Measurements from ENCODE around the gene DIRAS1.

Gene DIRAS1, protein sequence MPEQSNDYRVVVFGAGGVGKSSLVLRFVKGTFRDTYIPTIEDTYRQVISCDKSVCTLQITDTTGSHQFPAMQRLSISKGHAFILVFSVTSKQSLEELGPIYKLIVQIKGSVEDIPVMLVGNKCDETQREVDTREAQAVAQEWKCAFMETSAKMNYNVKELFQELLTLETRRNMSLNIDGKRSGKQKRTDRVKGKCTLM

DNA sequence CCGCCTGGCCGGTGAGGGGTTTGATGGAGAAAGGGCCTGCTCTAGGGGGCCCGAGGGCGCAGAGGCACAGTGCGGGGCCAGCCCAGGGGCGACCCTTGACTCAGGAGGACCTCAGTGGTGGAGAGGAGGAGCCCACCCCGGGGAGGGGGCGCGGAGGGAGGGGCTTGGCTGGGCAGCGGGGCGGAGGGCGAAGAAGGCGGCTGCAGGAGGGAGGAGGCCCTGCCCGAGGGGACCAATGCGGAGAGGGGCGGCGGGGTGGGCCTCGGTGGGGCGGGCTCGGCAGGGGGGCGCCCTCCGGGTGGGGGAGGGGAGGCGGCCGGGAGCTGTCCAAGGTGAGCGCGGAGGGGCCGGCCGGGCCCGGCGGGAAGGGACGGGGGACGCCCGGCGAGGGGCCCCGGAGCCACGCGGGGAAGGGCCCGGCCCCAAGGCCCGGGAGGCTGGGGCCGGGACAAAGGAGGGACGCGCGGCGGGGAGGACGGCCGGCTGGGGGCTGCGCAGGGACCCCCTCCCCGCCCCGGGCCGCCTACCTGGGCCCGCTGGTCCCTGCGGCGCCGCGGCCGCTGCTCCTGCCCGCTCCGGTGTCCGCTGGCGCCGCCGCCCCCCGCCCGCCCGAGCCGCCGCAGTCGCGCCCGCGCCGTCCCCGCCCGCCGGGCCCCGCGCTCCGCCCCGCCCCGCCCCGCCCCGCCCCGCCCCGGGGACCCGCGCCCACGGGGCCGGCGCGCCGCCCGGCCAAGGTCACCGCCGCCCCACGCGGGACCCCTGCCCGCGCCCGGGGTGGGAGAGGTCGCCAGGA is at the start of gene DIRAS1:
DIRAS1 (minus strand) TSS at position 596 of the 793 bp plus-strand sequence. CDS start 3,566 bp downstream, outside the sequence.
- DNase-seq (ENCODE audit: low read depth in 2 of 2), result no peak

DNA sequence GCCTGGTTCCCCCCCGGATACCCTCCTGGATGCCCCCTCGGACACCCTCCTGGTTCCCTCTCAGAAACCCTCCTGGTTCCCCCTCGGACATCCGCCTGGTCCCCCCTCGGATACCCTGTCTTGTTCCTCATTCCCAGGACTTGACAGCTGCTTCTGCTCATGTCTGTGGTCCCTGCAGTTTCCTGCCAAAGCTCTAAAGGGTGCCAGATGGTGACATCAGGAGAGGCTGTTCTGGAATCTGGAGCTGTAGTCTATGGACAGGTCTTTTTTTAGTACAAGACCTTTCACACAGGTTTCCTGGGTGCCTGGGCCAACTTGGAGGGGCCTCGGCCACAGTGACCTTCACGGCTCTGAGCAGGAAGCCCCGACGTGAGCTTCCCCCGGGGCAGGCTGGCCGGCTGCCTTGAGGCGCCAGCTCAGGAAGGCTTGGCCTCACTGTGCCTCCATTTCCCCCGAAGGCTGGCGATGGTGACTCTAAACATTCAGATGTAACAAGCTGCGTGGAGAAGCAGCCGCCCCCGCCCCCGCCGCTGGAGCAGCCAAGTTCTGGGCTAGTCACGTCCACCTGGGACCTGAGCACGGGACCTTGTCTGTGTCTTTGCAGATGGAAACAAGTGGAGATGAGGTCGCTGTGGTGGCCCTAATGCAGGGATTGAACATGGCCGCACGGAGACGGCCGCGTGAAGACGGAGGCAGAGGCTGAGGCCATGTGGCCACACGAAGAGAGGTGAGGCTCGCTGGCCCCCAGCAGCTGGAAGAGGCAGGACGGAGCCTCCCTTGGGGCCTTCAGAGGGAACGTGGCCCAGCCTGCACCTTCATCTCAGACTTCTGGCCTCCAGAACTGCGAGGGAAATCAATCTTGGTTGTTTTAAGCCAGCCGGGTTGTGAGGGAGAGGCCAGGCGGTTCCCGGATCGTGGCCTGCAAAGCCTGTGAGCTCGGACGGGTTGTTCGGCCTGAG is 49.2 kb upstream of the DIRAS1 start:
- DNase-seq (ENCODE audit: low read depth in 2 of 2), result no peak

DNA sequence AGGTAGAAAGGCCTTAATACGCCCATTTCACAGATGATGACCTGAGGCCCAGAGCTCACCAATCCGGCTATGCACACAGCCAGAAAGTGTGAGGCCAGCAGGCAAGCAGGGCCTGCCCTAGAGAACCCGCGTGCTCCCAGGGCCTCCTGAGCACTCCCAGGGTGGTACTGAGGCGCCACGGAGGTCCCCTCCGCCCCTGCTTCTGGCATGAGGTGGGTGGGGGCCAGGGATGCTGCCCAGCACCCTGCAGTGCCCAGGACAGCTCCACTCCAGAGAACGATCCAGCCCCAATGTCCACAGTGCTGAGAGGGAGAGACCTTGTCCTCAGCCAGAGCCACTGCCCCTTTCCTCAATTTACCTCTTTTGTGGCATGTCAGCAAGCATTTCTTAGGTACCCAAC is 48.0 kb upstream of the DIRAS1 start:
- DNase-seq (ENCODE audit: low read depth in 2 of 2), result no peak

- no peak for DNase-seq (ENCODE audit: low read depth in 2 of 2)
Measured at GRCh38 chr19:2768365-2769132, 47.4 kb upstream of the DIRAS1 start.

DNA sequence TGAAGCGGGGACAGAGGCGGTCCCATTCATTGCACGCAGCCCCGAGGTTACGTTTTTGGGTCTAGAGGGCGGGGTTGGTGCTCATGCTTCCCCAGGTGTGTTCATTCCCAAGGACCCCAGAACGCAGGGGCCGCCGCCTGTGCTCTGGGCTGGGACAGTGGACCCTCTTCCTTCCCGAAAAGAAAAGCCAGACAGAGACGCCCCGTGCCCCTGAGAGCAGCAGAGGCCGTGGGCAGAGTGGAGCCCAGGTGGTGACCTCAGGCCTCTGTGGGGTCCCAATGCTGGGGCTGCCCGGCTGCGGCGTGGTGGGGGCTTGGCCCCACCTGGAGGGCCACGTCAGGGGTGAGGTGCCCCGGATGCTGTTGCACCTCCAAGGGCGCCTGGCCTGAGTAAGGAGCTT is 46.5 kb upstream of the DIRAS1 start:
- no peak for DNase-seq (ENCODE audit: low read depth in 2 of 2)

DNA sequence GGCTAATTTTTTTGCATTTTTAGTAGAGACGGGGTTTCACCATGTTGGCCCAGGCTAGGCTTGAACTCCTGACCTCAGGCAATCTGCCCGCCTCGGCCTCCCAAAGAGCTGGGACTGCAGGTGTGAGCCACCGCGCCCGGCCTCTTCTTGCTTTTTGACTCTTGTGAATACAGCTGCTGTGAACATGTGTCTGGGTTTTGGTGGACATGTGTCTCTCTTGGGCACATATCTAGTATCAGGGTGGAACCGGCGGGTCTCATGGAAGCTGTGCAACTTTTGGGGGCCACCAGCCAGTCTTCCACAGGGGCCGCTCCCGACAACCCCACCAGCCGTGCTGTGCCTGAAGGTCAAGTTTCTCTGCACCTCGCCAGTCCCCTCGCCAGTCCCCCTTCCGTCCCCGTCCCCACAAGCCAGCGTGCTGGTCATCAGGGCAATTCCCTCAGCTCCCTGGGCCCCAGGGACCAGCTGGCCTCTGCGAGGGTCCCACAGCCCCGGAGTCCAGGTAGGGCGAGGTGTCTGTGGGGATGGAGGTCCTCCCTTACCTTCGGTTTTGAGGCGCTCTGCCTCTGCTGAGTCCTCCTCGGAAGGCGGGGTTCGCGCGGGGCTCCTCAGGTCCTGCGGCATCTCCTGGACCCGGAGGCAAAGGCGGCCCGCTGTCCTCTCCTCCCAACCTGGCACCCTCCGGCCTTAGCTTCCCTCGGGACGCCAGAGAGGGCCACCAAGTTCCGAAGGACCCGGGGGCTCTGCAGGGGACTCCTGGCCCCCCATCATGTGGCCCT is 45.6 kb upstream of the DIRAS1 start:
- DNase-seq (ENCODE audit: low read depth in 2 of 2), result no peak

DNA sequence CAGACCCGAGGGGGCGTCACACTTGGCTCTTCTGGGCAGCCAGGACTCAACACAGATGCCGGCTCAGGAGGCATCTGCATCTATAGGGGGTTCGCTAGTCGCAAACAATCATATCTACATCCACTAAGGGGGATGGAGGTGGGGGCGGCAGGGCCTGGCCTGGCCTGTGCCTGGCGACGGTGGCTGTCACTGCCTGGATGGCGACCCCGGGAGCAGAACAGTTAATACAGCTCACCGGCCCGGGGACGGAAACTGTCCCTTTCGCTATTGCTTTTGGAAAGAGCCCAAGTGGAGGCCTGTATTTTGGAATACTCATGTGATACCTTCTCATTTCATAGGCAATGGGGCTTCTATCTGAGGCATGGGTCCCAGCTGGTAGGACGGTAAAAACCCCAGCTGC is 44.2 kb upstream of the DIRAS1 start:
- DNase-seq (ENCODE audit: low read depth in 2 of 2), result no peak

DNA sequence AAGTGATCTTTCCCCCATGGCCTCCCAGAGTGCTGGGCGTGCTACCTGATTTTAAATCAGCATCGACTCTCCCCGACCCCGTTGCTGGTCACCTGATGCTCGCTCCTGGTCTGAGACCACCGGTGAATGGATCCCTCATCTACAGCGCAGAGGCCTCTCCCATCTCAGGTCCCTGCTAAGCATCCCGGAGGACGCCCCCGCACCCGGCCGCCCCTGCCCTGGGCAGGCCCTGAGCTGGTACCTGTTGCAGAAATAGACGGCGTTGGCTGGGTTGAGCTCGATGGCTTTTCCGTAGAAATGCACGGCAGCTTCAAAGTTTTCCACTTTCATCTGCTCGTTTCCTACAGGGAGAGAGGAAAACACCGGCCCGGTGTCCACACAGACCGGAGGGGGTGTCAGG is 43.8 kb upstream of the DIRAS1 start:
- DNase-seq (ENCODE audit: low read depth in 2 of 2), result no peak

DNA sequence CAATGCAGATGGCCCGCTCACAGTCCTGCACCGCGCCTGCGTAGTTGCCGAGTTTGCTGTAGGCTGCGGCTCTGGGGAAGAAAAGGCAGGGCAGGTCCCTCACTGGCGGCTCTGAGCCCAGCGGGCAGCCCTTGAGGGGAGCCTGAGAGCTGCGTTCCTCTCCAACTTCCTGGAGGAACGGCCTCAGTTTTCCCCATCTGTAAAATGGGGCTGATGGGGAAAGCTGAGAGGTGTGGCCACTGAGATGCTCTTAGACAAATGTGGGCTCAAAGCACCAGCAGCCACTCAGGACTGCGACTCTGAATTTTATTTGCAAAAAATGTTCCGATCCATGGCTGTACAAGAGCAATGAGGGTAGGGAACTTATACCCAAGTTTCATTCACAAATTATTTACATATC is 42.5 kb upstream of the DIRAS1 start:
- no peak for DNase-seq (ENCODE audit: low read depth in 2 of 2)

- DNase-seq (ENCODE audit: low read depth in 2 of 2), result no peak
Measured at GRCh38 chr19:2762783-2763496, 41.8 kb upstream of the DIRAS1 start.

- DNase-seq (ENCODE audit: low read depth in 2 of 2), result no peak
Measured at GRCh38 chr19:2761876-2762782, 41.0 kb upstream of the DIRAS1 start.

DNA sequence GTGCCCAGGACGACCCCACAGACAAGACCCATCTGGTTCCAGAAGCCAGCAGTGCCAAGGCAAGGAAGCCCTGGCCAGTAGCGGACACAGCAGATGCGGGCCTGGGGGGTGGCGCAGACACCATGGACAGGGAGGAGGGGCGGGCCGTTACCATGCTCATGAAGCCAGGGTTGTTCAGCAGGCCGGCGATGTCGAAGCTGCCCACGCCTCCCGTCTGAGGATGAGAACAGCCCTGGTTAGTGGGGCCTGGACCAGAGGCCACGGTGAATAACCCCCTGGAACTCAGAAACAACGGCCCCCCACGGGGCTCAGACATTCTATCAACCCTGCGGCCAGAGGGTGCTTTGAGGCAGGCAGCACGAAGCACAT is 40.1 kb upstream of the DIRAS1 start:
- DNase-seq (ENCODE audit: low read depth in 2 of 2), result no peak

DNA sequence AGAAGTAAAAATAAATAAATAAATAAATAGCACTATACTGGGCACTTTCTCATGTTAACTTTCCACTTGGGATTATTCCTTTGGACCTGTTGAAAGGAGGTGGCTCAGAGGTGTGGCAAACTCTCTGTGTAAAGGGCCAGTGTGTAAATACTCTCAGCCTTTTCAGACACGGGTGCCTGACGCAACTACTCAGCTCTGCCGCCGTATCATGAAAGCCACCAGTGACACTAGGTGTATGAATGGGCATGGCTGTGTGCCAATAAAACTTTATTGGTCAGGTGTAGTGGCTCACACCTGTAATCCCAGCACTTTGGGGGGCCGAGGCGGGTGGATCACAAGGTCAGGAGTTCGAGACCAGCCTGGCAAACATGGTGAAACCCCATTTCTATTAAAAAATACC is 38.8 kb upstream of the DIRAS1 start:
- DNase-seq (ENCODE audit: low read depth in 2 of 2), result no peak

DNA sequence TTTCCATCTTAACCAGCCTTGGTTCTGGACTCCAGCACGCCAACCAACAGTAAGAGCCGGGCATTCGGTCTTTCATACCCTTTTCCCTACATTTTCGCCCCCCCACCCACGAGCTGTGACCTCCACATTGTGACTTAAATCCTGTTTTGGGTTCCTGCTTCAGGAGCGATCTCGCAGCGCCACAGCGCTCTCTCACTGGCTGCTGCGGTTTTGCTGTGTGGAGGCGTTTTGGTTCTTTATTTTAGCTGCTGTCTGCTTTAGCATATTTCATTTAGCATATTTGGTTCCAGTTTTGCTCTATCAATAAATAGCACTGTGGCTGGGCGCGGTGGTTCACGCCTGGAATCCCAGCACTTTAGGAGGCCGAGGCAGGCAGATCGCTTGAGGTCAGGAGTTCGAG is 38.2 kb upstream of the DIRAS1 start:
- no peak for DNase-seq (ENCODE audit: low read depth in 2 of 2)

GRCh38 chr19:2758601-2759313 is 37.6 kb upstream of the DIRAS1 start:
- DNase-seq (ENCODE audit: low read depth in 2 of 2), result no peak

GRCh38 chr19:2756921-2757881 is 36.0 kb upstream of the DIRAS1 start:
- no peak for DNase-seq (ENCODE audit: low read depth in 2 of 2)

- no peak for DNase-seq (ENCODE audit: low read depth in 2 of 2)
Measured at GRCh38 chr19:2756477-2756876, 35.3 kb upstream of the DIRAS1 start.
